H9 (cell line): ENCODE measurements around the gene SOX18. TPM values are rescaled to one million over a fixed set of nuclear protein-coding genes. Genes with fewer than 3 reads are reported as not detected.

Source experiments
- DNase-seq: peaks from one replicate; pipeline ENCODE4 v3.0.0-alpha.2; 2017
- H2AFZ ChIP-seq: one replicate; pipeline ENCODE4 v1.6.1; 2013; ENCODE audit warnings: mild to moderate bottlenecking, low read length, control low read depth, moderate library complexity
- H2AK5ac ChIP-seq: 2 replicates; pipeline ENCODE4 v1.6.1; 2013; ENCODE audit warnings: low read length, control low read depth, mixed read lengths; ENCODE audit not compliant: insufficient read length
- H2BK120ac ChIP-seq: one replicate; pipeline ENCODE4 v1.6.1; 2013; ENCODE audit warnings: low read depth, mild to moderate bottlenecking, low read length, control low read depth, inconsistent platforms; ENCODE audit not compliant: poor library complexity, severe bottlenecking
- H2BK12ac ChIP-seq: 2 replicates; pipeline ENCODE4 v1.6.1; 2013; ENCODE audit warnings: low read length, control low read depth, mixed read lengths, low read depth; ENCODE audit not compliant: insufficient read length
- H2BK15ac ChIP-seq: 2 replicates; pipeline ENCODE4 v1.6.1; 2013; ENCODE audit warnings: low read depth, low read length, control low read depth
- H2BK20ac ChIP-seq: one replicate; pipeline ENCODE4 v1.6.1; 2013; ENCODE audit warnings: low read depth, mild to moderate bottlenecking, low read length, control low read depth, inconsistent platforms; ENCODE audit not compliant: poor library complexity, severe bottlenecking
- H2BK5ac ChIP-seq: 2 replicates; pipeline ENCODE4 v1.6.1; 2013; ENCODE audit warnings: low read length, control low read depth, mixed read lengths; ENCODE audit not compliant: insufficient read length
- H3K14ac ChIP-seq: 2 replicates; pipeline ENCODE4 v1.6.1; 2013; ENCODE audit warnings: low read length, control low read depth; ENCODE audit not compliant: insufficient read depth
- H3K18ac ChIP-seq: 2 replicates; pipeline ENCODE4 v1.6.1; 2013; ENCODE audit warnings: low read depth, mild to moderate bottlenecking, mixed read lengths, low read length, control low read depth; ENCODE audit not compliant: insufficient read length
- H3K23ac ChIP-seq: 2 replicates; pipeline ENCODE4 v1.6.1; 2013; ENCODE audit warnings: low read length, control low read depth, mixed read lengths, low read depth; ENCODE audit not compliant: insufficient read length
- H3K23me2 ChIP-seq: 2 replicates; pipeline ENCODE4 v1.6.1; 2013; ENCODE audit warnings: low read depth, mild to moderate bottlenecking, mixed read lengths, low read length, control low read depth; ENCODE audit not compliant: insufficient read length, poor library complexity, severe bottlenecking
- H3K27ac ChIP-seq: 2 replicates; pipeline ENCODE4 v1.5.1; 2013; ENCODE audit warnings: low read length, control low read depth, mixed read lengths, low read depth; ENCODE audit not compliant: insufficient read length
- H3K27me3 ChIP-seq: 2 replicates; pipeline ENCODE4 v1.6.1; 2013; ENCODE audit warnings: low read length, control low read depth, inconsistent platforms; ENCODE audit not compliant: insufficient read depth
- H3K4ac ChIP-seq: 2 replicates; pipeline ENCODE4 v1.6.1; 2013; ENCODE audit warnings: low read depth, mild to moderate bottlenecking, control low read depth, inconsistent platforms, low read length, moderate library complexity
- H3K4me1 ChIP-seq: 2 replicates; pipeline ENCODE4 v1.6.1; 2013; ENCODE audit warnings: low read length, control low read depth, inconsistent platforms; ENCODE audit not compliant: insufficient read depth
- H3K4me2 ChIP-seq: 2 replicates; pipeline ENCODE4 v1.6.1; 2013; ENCODE audit warnings: low read length, control low read depth, mixed read lengths; ENCODE audit not compliant: insufficient read length, insufficient read depth
- H3K56ac ChIP-seq: 2 replicates; pipeline ENCODE4 v1.6.1; 2013; ENCODE audit warnings: low read depth, mild to moderate bottlenecking, mixed read lengths, low read length, control low read depth; ENCODE audit not compliant: insufficient read length
- H3K79me1 ChIP-seq: 2 replicates; pipeline ENCODE4 v1.6.1; 2013; ENCODE audit warnings: low read depth, mild to moderate bottlenecking, moderate library complexity, low read length, control low read depth, inconsistent platforms; ENCODE audit not compliant: insufficient read depth, poor library complexity, severe bottlenecking
- H3K79me2 ChIP-seq: 2 replicates; pipeline ENCODE4 v1.6.1; 2013; ENCODE audit warnings: low read length, control low read depth, inconsistent platforms; ENCODE audit not compliant: insufficient read depth
- H3K9ac ChIP-seq: 2 replicates; pipeline ENCODE4 v1.6.1; 2013; ENCODE audit warnings: low read length, control low read depth, mixed read lengths; ENCODE audit not compliant: insufficient read length; ENCODE audit errors: extremely low read depth
- H3K9me3 ChIP-seq: one replicate; pipeline ENCODE4 v1.6.1; 2013; ENCODE audit warnings: low read depth, low read length, inconsistent platforms; ENCODE audit not compliant: control insufficient read depth
- H3T11ph ChIP-seq: one replicate; pipeline ENCODE4 v1.6.1; 2013; ENCODE audit warnings: mild to moderate bottlenecking, low read length, control low read depth, inconsistent platforms
- H4K20me1 ChIP-seq: one replicate; pipeline ENCODE4 v1.6.1; 2013; ENCODE audit not compliant: control insufficient read depth, insufficient read length, insufficient read depth
- H4K5ac ChIP-seq: 2 replicates; pipeline ENCODE4 v1.6.1; 2013; ENCODE audit warnings: low read depth, mild to moderate bottlenecking, mixed read lengths, low read length, control low read depth; ENCODE audit not compliant: insufficient read length
- H4K8ac ChIP-seq: replicated peaks from 2 replicates; pipeline ENCODE4 v1.6.1; 2013; ENCODE audit warnings: low read length, control low read depth, mixed read lengths, low read depth; ENCODE audit not compliant: insufficient read length
- H4K91ac ChIP-seq: 2 replicates; pipeline ENCODE4 v1.6.1; 2013; ENCODE audit warnings: low read depth, mild to moderate bottlenecking, moderate library complexity, mixed read lengths, low read length, control low read depth; ENCODE audit not compliant: insufficient read length
- H3K27ac Mint-ChIP-seq, 3 experiments: 2 replicates in 2 of 3; 3 replicates in 1 of 3; pipeline ENCODE4 v1.8.0; 2020 to 2021; ENCODE audit warnings: mixed read lengths in 3 of 3, mild to moderate bottlenecking in 1 of 3, moderate library complexity in 1 of 3
- H3K27me3 Mint-ChIP-seq: 2 replicates; pipeline ENCODE4 v1.8.0; 2021; ENCODE audit warnings: low read depth, mild to moderate bottlenecking, moderate library complexity, mixed read lengths
- H3K36me3 Mint-ChIP-seq, 3 experiments: 2 replicates in 2 of 3; 3 replicates in 1 of 3; pipeline ENCODE4 v1.8.0; 2020 to 2021; ENCODE audit warnings: low read depth in 3 of 3, mixed read lengths in 3 of 3; ENCODE audit not compliant: insufficient read depth in 1 of 3
- H3K4me1 Mint-ChIP-seq, 2 experiments: 2 replicates each; pipeline ENCODE4 v1.8.0; 2020; ENCODE audit warnings: mixed read lengths in 2 of 2
- H3K4me3 Mint-ChIP-seq, 2 experiments: 2 replicates in 1 of 2; 3 replicates in 1 of 2; pipeline ENCODE4 v1.8.0; 2020 to 2021; ENCODE audit warnings: mild to moderate bottlenecking in 2 of 2, mixed read lengths in 2 of 2, moderate library complexity in 1 of 2
- H3K9me3 Mint-ChIP-seq, 2 experiments: 2 replicates in 1 of 2; 3 replicates in 1 of 2; pipeline ENCODE4 v1.8.0; 2020; ENCODE audit warnings: mild to moderate bottlenecking in 2 of 2, mixed read lengths in 2 of 2, moderate library complexity in 1 of 2
- WGBS: extraction: QIAGEN DNeasy Blood & Tissue Kit; methylation state at CpG from one replicate; pipeline ENCODE4 v1.1.7; 2013; ENCODE audit warnings: missing lambda C conversion rate, low lambda C conversion rate, mixed read lengths; ENCODE audit not compliant: insufficient read length; ENCODE audit errors: extremely low coverage; 5-methylcytosine and 5-hydroxymethylcytosine counted together
- total RNA-seq: library from RNA; stranded (reverse); gene quantifications from 2 replicates; pipeline ENCODE4 v1.2.1, GENCODE V29; 2021
- TF ChIP-seq, protein P1 (sequence below): fragments of 200-600 bp; sonication (generic); conservative IDR thresholded peaks from 3 replicates; pipeline ENCODE4 v1.8.0; 2021; ENCODE audit warnings: antibody characterized with exemption, mild to moderate bottlenecking

The SOX18 gene
- total RNA-seq, 1 experiment from 2014 or later: 2.0 TPM

DNA sequence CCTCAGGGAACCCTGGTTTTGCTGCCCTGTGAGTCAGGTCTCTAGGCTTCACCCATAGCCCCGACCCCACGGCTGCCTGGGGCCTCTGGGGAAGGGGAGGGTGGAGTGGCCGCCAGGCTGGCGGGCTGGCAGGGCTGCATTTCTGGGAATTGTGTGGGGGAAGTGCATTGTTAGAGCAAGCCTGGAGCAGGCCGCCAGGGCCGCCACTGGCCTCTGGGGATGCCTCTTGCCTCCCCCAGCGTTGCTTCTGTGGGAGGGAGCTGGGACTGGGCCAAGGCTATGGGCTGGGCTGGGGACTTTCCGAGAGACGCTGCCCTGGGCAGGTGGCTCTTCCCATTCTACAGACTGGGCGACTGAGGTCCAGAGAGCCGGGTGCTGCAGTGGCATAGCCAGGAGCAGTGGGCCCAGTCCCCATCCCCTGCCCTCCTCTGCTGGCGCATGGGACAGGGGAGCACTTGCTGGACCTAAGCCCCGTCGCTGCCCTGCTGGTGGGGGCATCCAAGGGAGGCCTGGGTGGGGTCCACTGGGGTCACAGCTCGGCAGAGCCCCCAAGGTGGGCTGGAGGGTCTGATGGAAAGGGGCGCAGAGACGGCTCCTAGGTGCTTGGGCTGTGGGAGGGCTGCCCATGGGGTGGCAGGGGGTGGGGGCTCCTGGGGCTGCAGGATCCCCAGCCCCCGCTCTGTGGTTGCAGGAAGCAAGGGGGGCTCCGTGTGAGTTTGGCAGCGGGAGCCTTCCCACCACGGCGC is 6.6 kb upstream of the SOX18 start:
- H4K91ac ChIP-seq: no peak overlapping the region
- no peaks in the 10 kb centered on the region for H3K23me2 ChIP-seq
- H2BK20ac ChIP-seq: no peak overlapping the region
- WGBS: no CpG with 5 or more reads among the region's 22 CpGs
- H2AK5ac ChIP-seq: no peak overlapping the region
- DNase-seq: no peak
- H3K36me3 Mint-ChIP-seq: no peaks in the 10 kb centered on the region; a peak in 1 of 7 replicates
- no peak overlapping the region for H2AFZ ChIP-seq
- H3K9ac ChIP-seq: no peak overlapping the region
- no peaks in the 10 kb centered on the region for H3K4me1 ChIP-seq
- H3K23ac ChIP-seq: no peak overlapping the region
- H3T11ph ChIP-seq: no peak overlapping the region
- no peak overlapping the region for H3K18ac ChIP-seq
- H3K27me3 ChIP-seq: no peaks in the 10 kb centered on the region; the same call in 1 of the 2 replicates
- no peak overlapping the region for H3K4me2 ChIP-seq
- no peak overlapping the region for H3K27ac Mint-ChIP-seq
- H2BK15ac ChIP-seq: no peak overlapping the region
- H4K8ac ChIP-seq: no peak overlapping the region
- TF ChIP-seq, protein P1, sequence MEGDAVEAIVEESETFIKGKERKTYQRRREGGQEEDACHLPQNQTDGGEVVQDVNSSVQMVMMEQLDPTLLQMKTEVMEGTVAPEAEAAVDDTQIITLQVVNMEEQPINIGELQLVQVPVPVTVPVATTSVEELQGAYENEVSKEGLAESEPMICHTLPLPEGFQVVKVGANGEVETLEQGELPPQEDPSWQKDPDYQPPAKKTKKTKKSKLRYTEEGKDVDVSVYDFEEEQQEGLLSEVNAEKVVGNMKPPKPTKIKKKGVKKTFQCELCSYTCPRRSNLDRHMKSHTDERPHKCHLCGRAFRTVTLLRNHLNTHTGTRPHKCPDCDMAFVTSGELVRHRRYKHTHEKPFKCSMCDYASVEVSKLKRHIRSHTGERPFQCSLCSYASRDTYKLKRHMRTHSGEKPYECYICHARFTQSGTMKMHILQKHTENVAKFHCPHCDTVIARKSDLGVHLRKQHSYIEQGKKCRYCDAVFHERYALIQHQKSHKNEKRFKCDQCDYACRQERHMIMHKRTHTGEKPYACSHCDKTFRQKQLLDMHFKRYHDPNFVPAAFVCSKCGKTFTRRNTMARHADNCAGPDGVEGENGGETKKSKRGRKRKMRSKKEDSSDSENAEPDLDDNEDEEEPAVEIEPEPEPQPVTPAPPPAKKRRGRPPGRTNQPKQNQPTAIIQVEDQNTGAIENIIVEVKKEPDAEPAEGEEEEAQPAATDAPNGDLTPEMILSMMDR: no peak
- H3K27me3 Mint-ChIP-seq: peaks cover 25% of the 10 kb centered on the region
- H3K4me1 Mint-ChIP-seq: peaks cover 21 to 30% of the 10 kb centered on the region in 2 experiments
- no peaks in the 10 kb centered on the region for H4K20me1 ChIP-seq
- H2BK12ac ChIP-seq: no peak overlapping the region
- no peak overlapping the region for H2BK120ac ChIP-seq
- no peak overlapping the region; the same call in 1 of the 2 replicates for H3K14ac ChIP-seq
- H3K56ac ChIP-seq: no peak overlapping the region
- H2BK5ac ChIP-seq: no peak overlapping the region
- H3K4ac ChIP-seq: no peak overlapping the region
- no peaks in the 10 kb centered on the region for H3K9me3 ChIP-seq
- no peaks in the 10 kb centered on the region for H3K79me1 ChIP-seq
- H3K27ac ChIP-seq: no peak overlapping the region
- no peaks in the 10 kb centered on the region; a peak in 1 of 5 replicates for H3K9me3 Mint-ChIP-seq
- H3K79me2 ChIP-seq: no peaks in the 10 kb centered on the region
- no peak overlapping the region for H3K4me3 Mint-ChIP-seq
- H4K5ac ChIP-seq: no peak overlapping the region
